Fibroblast of lung (primary cell): ENCODE data around the gene ZDHHC4.

Experiments
- CTCF ChIP-seq, 2 donors: IDR thresholded peaks in 1 of 2; conservative IDR thresholded peaks in 1 of 2; 1 replicate in 1 of 2; 2 replicates in 1 of 2; pipeline ENCODE4 v1.5.1; 2011 to 2012; ENCODE audit warnings: low read length in 2 of 2, control low read depth in 1 of 2, inconsistent platforms in 1 of 2, low read depth in 1 of 2, mild to moderate bottlenecking in 1 of 2
- EZH2 ChIP-seq: IDR thresholded peaks from 2 replicates; pipeline ENCODE4 v1.5.1; 2012; ENCODE audit warnings: low read length, control low read depth, mild to moderate bottlenecking; ENCODE audit errors: missing control alignments

GRCh38 chr7:6547400-6547799, 29.9 kb upstream of the ZDHHC4 start:
- no peak for TF ChIP-seq EZH2
- TF ChIP-seq CTCF (conservative IDR thresholded peaks at IDR 0.05 in 1 of 2, IDR thresholded peaks at IDR 0.05 in 1 of 2; ENCODE audit: low read depth in 1 of 2, low read length in 2 of 2), result no peak
